ENCODE results near the gene UNC79.

GRCh38 chr14:93723001-93723400 lies 292.3 kb downstream of the UNC79 start:
- TF ChIP-seq CTCF (IDR thresholded peaks at IDR 0.05) (no peak), EZH2 (IDR thresholded peaks at IDR 0.05) (no peak), EZH2phosphoT487 (IDR thresholded peaks at IDR 0.05) (no peak)
